IPS DF 4.7 (cell line): Measurements from ENCODE around the gene ZC3H12A.
"Not testable (repeated sequence)": the region's sequence is repeated elsewhere in the genome, so short reads cannot be mapped to it uniquely, and the experiment has no call there.

Source experiments
- DNase-seq: peaks from one replicate; pipeline ENCODE4 v3.0.0-alpha.2; 2013; ENCODE audit warnings: low spot score; ENCODE audit errors: extremely low read depth

The ZC3H12A gene

DNA sequence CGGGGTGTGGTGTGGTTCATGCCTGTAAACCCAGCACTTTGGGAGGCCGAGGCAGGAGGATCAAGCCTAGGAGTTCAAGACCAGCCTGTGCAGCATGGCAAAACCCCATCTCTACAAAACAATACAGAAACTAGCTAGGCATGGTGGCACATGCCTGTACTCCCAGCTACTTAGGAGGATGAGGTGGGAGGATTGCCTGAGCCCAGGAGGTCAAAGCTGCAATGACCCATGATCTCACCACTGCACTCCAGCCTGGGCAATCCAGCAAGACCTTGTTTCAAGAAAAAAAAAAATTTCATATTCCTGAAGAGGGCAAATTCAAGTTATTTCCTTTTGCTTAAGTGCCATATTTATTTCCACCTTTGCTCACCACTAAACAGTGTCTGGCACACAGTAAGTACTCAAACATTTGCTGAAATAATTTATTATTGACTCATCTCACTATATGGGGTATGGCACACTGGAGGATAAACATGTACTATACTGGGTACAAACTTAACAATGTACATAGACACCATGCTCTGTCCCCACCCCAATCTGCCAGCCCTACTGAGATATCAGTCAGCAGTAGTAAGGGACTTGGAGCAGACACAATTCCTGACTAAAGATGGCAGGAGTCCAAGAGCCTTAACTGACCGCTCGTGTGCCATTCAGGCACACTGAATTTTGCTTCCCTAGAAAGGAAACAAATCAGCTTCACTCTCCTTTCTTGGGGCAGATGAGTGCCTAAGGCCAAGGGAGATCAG, 24.7 kb downstream of the ZC3H12A start:
- DNase-seq: no peak

DNA sequence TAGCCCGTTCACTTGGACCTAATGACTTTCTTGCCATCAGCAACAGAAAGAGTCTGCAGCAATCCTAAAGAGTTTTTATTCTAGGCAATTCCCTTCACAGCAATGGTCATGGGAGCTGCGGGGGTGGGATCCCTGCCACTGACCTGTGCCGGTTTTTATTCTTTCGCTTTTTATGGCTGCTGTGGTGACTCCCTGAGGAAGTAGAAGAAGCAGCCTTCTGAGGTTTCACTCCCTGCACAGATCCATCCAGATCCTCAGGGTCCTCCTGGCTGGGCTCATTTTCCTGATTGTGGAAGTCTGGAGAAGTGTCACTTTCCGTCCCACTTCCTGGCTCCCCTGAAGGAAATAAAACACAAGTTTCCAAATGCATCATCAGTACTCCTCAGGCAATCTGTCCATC, 27.3 kb downstream of the ZC3H12A start:
- DNase-seq: no peak

DNA sequence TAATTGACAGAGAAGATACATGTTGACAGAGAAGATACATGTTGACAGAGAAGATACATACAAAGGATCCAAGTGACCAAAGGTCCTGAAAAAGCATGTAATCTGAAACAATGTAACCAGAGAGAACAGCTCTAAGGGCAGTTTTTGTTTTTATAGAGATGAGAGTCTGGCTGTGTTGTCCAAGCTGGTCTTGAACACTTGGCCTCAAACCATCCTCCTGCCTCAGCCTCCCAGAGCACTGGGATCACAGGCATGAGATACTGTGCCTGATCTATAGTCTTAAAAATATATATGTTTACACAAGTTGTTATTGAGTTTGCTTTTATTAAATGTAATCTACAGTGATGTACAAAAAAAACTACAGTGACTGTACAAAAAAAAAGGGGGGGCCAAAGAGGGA, 27.7 kb downstream of the ZC3H12A start:
- DNase-seq: no peak

DNA sequence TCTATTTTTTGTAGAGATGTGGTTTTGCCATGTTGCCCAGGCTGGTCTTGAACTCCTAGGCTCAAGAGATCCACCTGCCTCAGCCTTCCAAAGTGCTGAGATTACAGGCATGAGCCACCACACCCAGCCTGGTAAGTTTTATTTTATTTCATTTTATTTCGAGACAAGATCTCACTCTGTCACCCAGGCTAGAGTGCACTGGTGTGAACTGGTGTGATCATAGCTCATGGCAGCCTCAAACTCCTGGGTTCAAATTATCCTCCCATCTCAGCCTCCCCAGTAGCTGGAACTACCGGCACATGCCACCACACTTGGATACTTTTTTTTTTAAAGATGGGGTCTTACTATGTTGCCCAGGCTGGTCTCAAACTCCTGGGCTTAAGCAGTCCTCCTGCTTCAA, 28.4 kb downstream of the ZC3H12A start:
- DNase-seq: not testable (repeated sequence)

DNA sequence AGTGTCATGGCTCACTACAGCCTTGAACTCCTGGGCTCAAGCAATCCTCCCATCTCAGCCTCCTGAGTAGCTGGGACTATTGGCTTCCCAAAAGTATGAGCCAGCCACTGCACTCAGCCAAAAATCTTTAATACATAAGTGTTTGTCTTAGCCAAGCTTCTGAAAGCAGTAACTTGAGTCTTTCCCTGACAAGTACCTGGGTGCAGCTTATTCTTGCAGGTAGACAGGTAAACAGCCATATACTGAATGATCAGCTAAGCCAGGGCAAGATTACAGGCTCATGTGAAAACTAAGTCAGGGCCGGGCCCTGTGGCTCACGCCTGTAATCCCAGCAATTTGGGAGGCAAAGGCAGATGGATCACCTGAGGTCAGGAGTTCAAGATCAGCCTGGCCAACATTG, 32.4 kb downstream of the ZC3H12A start:
- no peak for DNase-seq

- DNase-seq: no peak
These were observed 34.8 kb downstream of the ZC3H12A start for GRCh38 chr1:37509181-37509580.

DNA sequence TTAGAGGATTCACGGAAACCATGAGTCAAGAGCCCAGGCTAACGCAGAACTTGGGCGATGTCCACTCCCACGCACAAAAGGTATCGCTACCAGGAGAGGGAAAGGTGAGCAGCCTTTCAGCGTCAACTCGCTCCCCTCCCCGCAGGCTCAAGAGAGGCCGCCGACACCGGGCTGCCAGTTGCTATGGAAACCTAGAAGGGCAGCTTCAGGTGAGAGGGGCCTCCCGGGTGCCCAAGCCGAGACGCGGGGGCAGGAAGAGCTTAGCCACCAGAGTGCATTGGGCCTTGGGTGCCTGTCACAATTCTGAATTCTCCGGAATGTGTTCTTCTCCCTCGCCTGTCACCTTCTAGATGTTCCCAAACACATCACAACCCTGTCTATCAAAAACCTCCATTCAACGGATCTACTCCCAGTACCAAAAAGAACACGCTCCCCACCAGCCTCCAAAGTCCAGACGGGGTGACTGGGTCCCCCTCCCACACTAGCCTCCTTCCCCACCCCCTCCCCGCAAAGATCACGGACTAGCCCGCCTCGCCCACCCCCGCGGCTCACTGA, 39.5 kb downstream of the ZC3H12A start:
- DNase-seq: no peak

DNA sequence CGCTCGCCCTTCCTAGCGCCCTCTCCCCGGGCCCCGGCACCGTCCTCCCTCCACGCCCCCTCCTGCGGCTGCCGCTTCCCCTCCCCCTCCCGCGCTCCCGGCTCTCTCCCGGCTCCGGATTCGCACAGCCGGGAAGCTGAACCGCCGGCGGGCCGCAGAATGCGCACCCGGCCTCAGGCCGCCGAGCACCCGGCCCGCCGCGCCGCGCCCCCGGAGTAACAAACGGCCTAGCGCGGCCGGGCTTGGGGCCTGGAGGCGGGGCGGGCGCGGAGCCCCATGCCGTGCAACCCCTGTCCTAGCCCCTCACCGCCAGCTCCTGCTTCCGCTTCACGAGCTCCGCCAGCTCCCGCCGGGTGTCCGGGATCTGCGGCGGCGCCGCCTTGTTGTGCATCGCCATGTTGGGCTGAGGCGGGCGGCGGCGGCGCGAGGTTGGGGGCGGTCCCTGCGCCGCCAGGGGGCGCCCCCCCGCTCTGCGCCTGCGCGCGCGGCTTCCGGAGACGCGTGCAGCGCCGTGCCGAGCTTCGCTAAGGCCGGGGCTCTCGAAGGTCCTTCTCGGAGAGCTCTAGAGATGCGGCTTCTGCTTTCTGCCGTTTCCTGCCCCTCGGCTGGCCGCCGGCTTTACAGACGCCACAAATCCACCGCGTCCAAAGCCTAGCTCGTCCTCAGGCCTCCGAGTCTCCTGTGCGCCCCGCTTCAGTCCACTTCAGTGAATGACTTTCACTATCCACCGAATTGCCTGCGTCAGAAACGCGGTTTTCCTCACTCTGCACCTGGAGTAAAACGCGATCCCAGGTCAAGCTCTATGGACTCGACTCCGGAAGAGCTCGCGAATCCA, 40.2 kb downstream of the ZC3H12A start, which contains the start of gene MEAF6:
Gene MEAF6 (minus strand): TSS at position 417 of the 835 bp plus-strand sequence. CDS start 20 bp downstream, at position 397.
- no peak for DNase-seq

DNA sequence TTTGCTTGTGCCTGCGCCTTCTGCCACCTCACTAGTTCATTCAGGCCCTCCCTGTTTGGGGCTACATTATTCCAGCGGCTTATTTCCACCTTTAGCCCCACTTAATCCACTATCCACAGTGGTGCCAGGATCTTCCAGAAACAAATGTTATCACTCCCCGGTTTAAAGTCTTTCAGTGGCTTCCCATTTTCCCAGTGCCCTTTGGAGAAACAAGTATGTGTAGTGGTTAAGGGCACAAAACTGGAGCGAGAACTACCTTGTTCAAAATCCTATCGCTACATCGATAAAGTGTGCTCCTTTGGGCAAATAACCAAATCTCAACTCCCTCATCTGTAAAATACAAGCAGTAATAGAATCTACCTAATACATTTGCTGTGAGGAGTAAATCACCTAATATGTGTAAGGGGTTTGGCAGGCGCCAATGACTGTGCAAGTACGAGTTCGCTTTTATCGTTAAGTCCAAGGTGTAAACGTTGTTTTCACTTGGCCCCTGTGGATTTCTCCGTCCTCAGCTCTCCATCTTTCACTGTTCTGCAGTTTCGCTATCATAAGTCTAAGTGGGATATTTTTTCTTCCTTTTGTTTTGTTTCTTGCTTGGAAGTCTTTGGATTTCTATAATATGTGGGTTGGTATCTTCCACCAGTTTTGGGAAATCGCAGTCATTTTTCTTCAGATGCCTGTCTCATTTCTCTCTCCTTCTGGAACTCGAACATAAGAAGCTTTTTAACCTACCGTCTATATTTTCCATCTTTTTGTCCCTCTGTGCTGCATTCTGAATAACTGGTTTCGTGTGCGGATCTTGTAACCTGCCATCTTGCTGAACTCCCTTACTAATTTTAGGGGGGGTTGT, 41.0 kb downstream of the ZC3H12A start:
- DNase-seq: no peak

DNA sequence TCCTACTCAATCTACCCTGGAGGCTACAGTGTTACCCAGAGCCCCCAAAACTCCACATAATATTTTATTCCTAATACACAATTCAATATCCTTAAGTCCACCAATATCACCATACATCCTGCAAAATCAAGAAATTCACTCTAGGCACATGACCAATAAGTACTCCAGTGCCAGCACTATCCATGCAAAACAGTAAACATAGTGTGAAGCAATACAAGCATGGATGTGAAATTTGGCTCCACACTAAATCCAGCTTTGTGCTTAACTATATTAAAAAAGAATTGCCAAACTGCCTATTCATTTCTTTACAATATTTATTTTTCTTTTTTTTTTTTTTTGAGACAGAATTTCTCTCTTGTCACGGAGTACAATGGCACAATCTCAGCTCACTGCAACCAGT, 43.2 kb downstream of the ZC3H12A start:
- no peak for DNase-seq

GRCh38 chr1:37518241-37518640, 43.9 kb downstream of the ZC3H12A start:
- not testable (repeated sequence) for DNase-seq

GRCh38 chr1:37518929-37519328, 44.5 kb downstream of the ZC3H12A start:
- not testable (repeated sequence) for DNase-seq

GRCh38 chr1:37519613-37520012, 45.2 kb downstream of the ZC3H12A start:
- no peak for DNase-seq

GRCh38 chr1:37529888-37530287, 55.5 kb downstream of the ZC3H12A start:
- DNase-seq: not testable (repeated sequence)

- not testable (repeated sequence) for DNase-seq
These were observed 58.2 kb downstream of the ZC3H12A start for GRCh38 chr1:37532418-37533156.

DNA sequence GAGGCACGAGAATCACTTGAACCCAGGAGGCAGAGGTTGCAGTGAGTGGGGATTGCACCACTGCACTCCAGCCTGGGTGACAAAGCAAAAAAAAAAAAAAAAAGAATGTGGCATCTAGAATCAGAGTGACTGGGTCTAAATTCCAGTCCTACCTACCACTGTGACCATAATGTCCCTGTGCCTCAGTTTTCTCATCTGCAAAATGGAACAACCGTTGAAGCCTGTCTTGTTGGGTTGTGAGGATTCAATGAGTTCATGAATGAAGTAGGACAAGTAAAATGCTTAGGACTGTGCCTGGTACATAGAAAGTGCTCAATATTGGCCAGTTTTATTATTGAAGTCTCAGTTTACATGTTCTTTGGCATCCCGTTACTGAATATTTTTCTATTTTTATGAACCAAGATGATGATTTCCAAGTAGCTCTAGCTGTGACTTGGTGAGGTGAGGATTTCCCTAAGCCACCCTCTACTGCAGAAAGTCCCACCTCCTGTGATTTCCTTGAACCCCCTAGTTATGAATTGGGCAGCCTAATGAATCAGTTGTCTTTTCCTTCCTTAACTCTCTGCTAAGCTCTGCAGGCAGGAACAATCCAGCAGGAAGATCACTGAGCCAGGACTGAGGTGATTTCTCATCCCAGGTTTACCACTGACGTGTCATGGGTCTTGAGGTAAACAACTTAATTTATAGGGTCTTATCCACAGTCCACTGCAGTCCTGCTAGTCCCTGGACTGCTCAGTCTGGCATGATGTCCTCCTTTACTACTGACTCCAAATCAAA, 59.1 kb downstream of the ZC3H12A start:
- DNase-seq: no peak
